Thyroid gland (tissue), 4 donors: ENCODE data around the gene TPSG1.
"Not testable (repeated sequence)": the region's sequence is repeated elsewhere in the genome, so short reads cannot be mapped to it uniquely, and the experiment has no call there.

ENCODE experiments used
- POLR2A ChIP-seq, 2 donors: fragments of 450-650 bp; IDR thresholded peaks; one replicate each; pipeline ENCODE4 v1.6.1; 2017; ENCODE audit warnings: antibody characterized with exemption in 2 of 2, mild to moderate bottlenecking in 2 of 2, moderate library complexity in 1 of 2
- TF ChIP-seq, protein P1 (sequence below), 6 experiments: fragments of 200-600 bp in 3 of 6; fragments of 450-650 bp in 3 of 6; sonication (generic) in 3 of 6; IDR thresholded peaks; one replicate each; pipeline ENCODE4 v1.5.1; 2016 to 2019; ENCODE audit warnings: antibody characterized with exemption in 6 of 6, mild to moderate bottlenecking in 2 of 6, inconsistent platforms in 1 of 6, moderate library complexity in 1 of 6

DNA sequence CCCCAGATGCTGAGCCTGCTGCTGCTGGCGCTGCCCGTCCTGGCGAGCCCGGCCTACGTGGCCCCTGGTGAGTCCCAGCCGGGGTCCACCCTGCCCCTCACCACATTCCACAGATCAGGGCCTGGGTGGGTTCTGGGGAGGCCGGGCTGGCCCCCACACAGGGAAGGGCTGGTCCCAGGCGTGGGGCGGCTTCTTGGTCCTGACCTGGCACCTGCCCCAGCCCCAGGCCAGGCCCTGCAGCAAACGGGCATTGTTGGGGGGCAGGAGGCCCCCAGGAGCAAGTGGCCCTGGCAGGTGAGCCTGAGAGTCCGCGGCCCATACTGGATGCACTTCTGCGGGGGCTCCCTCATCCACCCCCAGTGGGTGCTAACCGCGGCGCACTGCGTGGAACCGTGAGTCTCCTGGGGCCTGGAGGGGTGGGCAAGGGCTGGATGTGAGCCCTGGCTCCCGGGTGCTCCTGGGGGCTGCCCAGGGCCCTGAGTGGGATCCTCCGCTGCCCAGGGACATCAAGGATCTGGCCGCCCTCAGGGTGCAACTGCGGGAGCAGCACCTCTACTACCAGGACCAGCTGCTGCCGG, 31.3 kb upstream of the TPSG1 start:
- TF ChIP-seq POLR2A (IDR thresholded peaks at IDR 0.05): not testable (repeated sequence)
- TF ChIP-seq, protein P1, sequence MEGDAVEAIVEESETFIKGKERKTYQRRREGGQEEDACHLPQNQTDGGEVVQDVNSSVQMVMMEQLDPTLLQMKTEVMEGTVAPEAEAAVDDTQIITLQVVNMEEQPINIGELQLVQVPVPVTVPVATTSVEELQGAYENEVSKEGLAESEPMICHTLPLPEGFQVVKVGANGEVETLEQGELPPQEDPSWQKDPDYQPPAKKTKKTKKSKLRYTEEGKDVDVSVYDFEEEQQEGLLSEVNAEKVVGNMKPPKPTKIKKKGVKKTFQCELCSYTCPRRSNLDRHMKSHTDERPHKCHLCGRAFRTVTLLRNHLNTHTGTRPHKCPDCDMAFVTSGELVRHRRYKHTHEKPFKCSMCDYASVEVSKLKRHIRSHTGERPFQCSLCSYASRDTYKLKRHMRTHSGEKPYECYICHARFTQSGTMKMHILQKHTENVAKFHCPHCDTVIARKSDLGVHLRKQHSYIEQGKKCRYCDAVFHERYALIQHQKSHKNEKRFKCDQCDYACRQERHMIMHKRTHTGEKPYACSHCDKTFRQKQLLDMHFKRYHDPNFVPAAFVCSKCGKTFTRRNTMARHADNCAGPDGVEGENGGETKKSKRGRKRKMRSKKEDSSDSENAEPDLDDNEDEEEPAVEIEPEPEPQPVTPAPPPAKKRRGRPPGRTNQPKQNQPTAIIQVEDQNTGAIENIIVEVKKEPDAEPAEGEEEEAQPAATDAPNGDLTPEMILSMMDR (IDR thresholded peaks at IDR 0.05): not testable (repeated sequence)
